Sciatic nerve (tissue), 2 donors: ENCODE measurements around the gene DUSP16. TPM values are rescaled to one million over a fixed set of nuclear protein-coding genes. Genes with fewer than 3 reads are reported as not detected.

Source experiments
- ATAC-seq: fragments of 200-7000 bp; cut with Tn5 transposase; one replicate; pipeline ENCODE4 v1.9.1; 2020; ENCODE audit warnings: mild to moderate bottlenecking, moderate library complexity
- DNase-seq: peaks from one replicate; pipeline ENCODE4 v3.0.0-alpha.2; 2020; ENCODE audit warnings: low spot score
- intact Hi-C: fragments of 100-400 bp; cut with DNase I; formaldehyde crosslinking; loops from one replicate; pipeline ENCODE4 v1.14.2; 2022
- total RNA-seq: library from RNA; stranded (reverse); fragmentation: NEBNext Ultra II Directional; extraction: Animal tissue kit (Norgen Biotek cat#: 25700); gene quantifications from one replicate; pipeline ENCODE4 v1.2.1, GENCODE V29; 2021
- donor health status: DM: no; HTN: no; CAD: no.
- donor health status: DM: no; HTN: no; CAD: no.

DUSP16 gene
- total RNA-seq, 1 donor from 2014 or later = 28.6 TPM

DNA sequence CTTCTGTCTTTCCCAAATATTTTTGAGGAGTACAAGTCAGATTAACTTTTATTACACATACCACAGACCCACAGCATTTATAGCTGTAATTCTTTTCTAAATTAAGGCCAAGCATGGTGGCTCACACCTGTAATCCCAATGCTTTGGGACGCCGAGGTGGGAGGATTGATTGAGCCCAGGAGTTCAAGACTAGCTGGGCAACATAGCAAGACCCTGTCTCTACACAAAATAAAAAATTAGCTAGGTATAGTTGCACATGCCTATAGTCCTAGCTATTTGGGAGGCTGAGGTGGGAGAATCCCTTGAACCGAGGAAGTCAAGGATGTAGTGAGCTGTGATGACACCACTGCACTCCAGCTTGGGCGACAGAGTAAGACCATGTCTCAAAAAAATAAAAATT, 7.0 kb downstream of the DUSP16 start:
- intact Hi-C loops = no loop called here

GRCh38 chr12:12553208-12553785, 9.4 kb downstream of the DUSP16 start:
- DNase-seq (no peak), ATAC-seq (no peak)
- intact Hi-C loops = no loop called here

More for the DNA sequence above, 7.0 kb downstream of the DUSP16 start:
- no peak for ATAC-seq
- DNase-seq = no peak

DNA sequence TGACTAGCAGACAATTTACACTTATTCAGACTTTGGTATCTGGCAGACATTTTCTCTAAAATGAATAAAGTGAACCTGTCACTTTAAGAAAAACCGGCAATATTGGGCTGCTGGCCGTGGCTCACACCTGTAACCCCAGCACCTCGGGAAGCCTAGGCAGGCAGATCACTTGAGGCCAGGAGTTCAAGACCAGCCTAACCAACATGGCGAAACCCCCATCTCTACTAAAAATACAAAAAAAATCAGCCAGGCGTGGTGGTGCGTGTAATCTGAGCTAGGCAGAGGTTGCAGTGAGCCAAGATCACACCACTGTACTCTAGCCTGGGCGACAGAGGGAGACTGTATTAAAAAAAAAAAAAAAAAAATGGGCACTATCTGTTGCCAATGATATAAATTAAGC, 11.5 kb downstream of the DUSP16 start:
- DNase-seq = no peak
- intact Hi-C loops = no loop called here
- ATAC-seq = no peak

- intact Hi-C loops = no loop called here
- ATAC-seq = no peak
- DNase-seq = no peak
These were observed 12.4 kb downstream of the DUSP16 start for GRCh38 chr12:12550277-12550676.

GRCh38 chr12:12549426-12549825, 13.2 kb downstream of the DUSP16 start:
- intact Hi-C loops = no loop called here
- no peak for ATAC-seq

GRCh38 chr12:12548713-12549112, 13.9 kb downstream of the DUSP16 start:
- DNase-seq = no peak
- intact Hi-C loops = no loop called here
- peak; percentile 18 for ATAC-seq

More at GRCh38 chr12:12549426-12549825, 13.2 kb downstream of the DUSP16 start:
- no peak for DNase-seq

DNA sequence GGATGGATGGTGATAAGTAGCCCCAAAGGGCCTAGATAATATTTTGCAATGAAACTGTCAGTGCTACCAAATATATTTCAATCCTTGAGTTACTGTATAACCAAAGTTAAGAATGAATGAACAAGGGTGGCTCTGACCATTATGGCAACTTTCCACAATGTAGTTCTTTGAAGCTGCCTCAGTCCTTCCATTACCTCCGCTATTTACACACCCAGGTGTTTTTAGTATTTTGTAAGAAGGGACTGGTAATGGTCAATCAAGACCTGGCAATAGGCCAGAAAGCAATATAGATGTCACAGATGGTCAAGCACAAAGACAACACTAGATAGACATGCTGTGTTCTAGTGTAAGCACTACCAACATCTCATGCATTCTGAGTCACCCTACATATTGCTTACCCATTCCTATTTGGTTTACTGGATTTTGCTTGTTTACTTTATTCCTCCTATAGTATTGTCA, 16.3 kb downstream of the DUSP16 start:
- DNase-seq = no peak
- ATAC-seq = no peak
- intact Hi-C loops = no loop called here

- ATAC-seq (no peak), DNase-seq (no peak)
- intact Hi-C loops = no loop called here
These were observed 18.7 kb downstream of the DUSP16 start for GRCh38 chr12:12543959-12544358.

DNA sequence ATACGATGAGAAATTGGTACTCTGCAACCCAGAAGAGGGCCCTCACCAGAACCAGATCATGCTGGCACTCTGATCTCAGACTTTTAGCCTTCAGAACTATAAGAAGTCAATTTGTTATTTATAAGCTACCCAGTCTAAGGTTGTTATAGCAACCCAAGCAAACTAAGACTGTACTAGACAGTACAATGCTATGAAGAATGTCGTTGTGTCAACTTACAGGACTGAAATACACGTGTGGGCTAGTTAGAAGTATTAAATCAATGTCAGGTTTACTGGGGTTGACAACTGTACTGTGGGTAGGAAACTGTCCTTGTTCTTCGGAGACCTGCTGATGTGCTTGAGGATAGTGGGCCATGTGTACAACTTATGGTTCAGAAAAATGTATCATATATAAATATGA, 19.7 kb downstream of the DUSP16 start:
- intact Hi-C loops = no loop called here
- ATAC-seq (no peak), DNase-seq (no peak)

GRCh38 chr12:12542286-12542685, 20.4 kb downstream of the DUSP16 start:
- no peak for ATAC-seq
- intact Hi-C loops = no loop called here
- no peak for DNase-seq

DNA sequence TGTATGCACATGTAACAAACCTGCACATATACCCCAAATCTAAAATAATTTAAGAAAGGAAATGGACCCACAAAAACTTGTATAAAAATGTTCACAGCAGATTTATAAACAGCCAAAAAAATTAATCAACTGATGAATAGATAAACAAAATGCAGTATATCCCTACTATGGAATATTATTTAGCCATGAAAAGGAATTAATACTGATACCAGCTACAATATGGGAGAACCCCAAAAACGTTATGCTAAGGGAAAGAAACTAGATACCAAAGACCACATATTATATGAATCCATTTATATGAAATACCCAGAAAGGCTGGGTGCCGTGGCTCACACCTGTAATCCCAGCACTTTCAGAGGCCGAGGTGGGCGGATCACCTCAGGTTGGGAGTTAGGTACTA, 20.9 kb downstream of the DUSP16 start:
- ATAC-seq (no peak), DNase-seq (no peak)
- intact Hi-C loops = no loop called here

DNA sequence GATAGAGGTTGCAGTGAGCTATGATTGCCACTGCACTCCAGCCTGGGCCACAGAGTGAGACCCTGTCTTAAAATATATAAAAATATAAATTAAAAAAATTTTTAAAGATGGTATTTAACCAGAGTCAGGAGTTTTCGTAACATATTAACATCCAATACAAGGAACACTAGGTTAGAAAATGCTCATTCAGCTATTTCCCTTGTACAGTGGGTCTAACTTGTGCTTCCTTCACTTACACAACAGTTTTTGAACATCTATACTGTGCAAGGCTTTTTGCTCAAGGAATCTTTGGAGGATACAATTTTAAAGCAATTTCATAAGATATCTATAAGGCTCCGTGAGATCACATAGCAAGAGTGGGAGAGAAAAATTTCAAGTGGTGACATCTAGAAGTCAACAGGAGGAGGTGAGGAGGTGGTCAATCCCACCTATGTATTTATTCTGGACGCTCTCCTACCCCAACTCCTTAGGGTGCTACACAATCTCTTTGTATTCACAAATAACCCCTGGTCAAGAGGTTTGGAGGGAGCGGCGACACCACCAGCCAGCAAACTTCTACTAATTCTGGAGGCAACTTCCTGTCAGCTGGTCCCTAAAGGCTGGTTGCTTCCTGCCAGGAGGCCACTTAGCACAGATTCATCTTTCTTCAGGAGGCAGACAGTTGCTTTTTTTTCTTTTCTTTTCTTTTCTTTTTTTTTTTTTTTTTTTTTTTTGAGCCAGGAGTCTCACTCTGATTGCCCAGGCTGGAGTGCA, 22.2 kb downstream of the DUSP16 start:
- ATAC-seq (no peak), DNase-seq (no peak)
- intact Hi-C loops = no loop called here

DNA sequence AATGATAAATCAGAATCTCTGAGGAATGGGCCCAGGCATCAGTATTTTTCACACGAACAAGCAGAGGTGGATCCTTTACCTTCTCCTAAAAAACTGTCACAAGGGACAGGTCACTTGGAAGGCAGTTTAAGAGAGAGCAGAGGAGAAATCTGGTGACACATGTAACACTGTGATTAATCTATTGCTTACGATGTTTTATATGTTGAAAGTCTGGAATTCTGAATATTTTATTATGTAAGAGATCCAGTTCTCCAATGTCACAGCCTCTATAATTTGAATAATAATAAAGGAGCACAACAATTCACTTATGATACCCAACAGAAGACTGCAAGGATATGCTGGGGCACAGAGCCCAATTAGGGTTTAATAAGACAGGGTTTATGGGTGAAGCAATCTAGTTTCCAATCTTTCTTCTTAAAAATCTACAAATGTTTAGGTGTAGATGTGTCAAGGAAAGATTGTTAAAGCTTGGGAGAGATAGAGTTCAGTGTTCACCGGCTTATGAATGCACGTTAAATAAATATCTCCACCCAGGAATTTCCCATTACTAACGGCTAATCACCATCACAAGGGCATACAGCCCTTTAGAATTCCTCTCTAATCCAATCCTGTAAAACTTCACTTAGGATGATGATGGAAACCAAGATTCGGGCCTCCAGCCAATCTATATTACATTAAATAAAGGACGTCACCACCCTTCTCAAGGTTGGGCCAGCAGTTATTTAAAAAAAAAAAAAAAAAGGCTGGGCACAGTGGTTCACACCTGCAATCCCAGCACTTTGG, 23.4 kb downstream of the DUSP16 start:
- no peak for ATAC-seq
- no peak for DNase-seq
- intact Hi-C loops = no loop called here

DNA sequence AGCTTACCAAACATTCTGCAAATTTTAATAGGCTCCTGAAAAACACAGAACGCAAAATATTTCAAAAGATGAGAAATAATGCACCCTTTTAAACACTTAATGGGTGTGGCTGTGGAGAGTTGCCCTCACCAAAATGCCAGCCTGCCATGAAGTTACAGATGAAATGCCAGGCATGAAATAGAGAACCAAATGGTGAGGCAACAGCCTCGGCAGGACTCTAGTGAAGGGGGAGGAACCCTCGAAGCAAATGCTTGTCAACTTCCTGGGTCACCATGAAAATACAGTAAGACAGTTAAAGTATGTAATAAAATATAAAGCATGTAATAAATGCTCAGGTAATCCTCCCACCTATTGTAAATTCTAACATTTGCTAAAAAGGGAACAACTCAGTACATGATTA, 24.1 kb downstream of the DUSP16 start:
- ATAC-seq (no peak), DNase-seq (no peak)
- intact Hi-C loops = no loop called here

DNA sequence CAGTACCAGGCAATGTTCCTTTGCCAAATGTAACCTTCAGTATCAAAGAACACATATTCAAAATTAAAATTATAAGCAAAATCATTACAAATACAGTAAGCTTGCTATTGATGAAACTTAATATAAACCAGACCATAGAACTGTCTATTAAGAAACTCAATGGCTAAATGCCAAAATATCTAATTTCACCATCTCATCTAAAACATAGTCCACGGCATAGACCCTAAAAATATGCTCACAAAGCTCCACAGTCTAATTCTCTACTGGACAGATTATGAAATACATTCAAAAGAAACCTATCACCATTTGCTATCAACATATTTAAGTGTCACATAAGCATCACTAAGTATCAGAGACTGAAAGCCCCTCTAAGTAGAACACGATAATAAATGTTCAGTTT, 25.2 kb downstream of the DUSP16 start:
- intact Hi-C loops = no loop called here
- no peak for DNase-seq

GRCh38 chr12:12534975-12535374, 27.7 kb downstream of the DUSP16 start:
- intact Hi-C loops = no loop called here
- DNase-seq (no peak), ATAC-seq (no peak)

More for the DNA sequence above, 25.2 kb downstream of the DUSP16 start:
- ATAC-seq = no peak

- ATAC-seq = peak; percentile 39
- intact Hi-C loops = no loop called here
- no peak for DNase-seq
These were observed 28.3 kb downstream of the DUSP16 start for GRCh38 chr12:12534166-12534866.

DNA sequence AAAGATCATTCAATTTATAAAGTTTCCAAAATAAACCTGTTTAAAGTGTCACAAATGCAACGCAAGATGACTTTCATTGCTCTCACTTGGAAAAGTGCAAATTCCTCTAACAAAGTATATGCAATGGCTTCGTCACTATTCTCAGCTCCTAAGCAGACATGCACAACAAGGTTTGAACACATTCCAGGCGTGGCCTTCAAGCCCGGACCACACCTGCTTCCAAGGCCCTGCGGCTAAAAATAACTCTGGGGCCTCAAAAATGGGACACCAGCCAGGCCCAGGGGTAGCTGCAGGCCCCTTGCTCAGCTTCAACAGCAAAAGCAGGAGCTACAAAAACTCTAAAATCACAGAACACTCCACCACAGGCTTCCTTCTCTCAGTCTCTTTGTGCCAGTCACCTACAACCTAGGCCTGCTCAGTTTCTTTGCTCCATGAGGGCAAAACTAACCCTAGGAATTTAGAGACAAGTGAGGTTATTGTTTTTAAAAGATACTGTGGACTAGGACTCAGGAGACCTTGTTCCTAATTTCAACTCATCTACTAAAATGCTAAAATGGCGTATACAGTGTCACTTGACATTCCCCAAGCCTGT, 29.3 kb downstream of the DUSP16 start:
- intact Hi-C loops = no loop called here
- peak; percentile 56 for ATAC-seq
- no peak for DNase-seq

DNA sequence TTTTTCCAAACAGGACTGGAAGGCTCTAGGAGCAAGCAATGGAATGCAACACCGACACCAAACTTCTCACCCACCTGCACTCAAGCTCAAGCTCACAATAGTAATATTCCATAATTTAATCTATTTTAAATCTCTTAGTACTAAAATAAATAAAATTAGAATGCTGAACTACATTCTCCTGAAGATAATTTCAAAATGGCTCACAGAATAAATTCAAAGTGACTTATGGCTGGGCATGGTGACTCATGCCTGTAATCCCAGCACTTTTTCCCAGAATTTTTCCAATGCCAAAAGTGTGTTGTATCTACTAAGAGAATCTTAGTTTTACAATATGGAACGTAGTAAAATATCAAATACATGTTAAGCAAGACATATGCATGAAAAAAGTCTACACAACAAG, 31.5 kb downstream of the DUSP16 start:
- intact Hi-C loops = no loop called here
- ATAC-seq (no peak), DNase-seq (no peak)
